ENCODE measurements around the gene PEX12. TPM values are rescaled to one million over a fixed set of nuclear protein-coding genes. Genes with fewer than 3 reads are reported as not detected.

PEX12 gene
- total and polyA plus RNA-seq, 3 experiments from 2014 or later: 2.0 to 8.5 (median 8.3) TPM

Other genes starting within 250 kb of the PEX12 start
- 10 to 100 TPM; 39.5 to 48.4 TPM for gene SLFN11, start 204.9 kb downstream of the PEX12 start, total RNA-seq
- 17.0 TPM for gene SLFN11, start 204.9 kb downstream of the PEX12 start, polyA plus RNA-seq
- 1 to 10 TPM; 7.4 to 7.9 TPM for gene SLFN12, start 146.1 kb downstream of the PEX12 start, total RNA-seq
- 2.5 TPM for gene SLFN12, start 146.1 kb downstream of the PEX12 start, polyA plus RNA-seq
- gene SLFN13, start 129.8 kb downstream of the PEX12 start, total RNA-seq: 10 to 100 TPM; 23.0 to 24.4 TPM
- 7.0 TPM for gene SLFN13, start 129.8 kb downstream of the PEX12 start, polyA plus RNA-seq
- gene SLFN12L, start 40.9 kb downstream of the PEX12 start, total RNA-seq: 10 to 100 TPM; 48.8 to 50.8 TPM
- gene SLFN12L, start 40.9 kb downstream of the PEX12 start, polyA plus RNA-seq: 27.5 TPM
- under 1 TPM; 0.15 to 0.16 TPM for gene SLFN14, start 17.8 kb downstream of the PEX12 start, total RNA-seq
- gene SLFN14, start 17.8 kb downstream of the PEX12 start, polyA plus RNA-seq: 0.13 TPM
- 100 to 1,000 TPM; 163 to 178 TPM for gene AP2B1, start 8.8 kb upstream of the PEX12 start, total RNA-seq
- 67.9 TPM for gene AP2B1, start 8.8 kb upstream of the PEX12 start, polyA plus RNA-seq
- gene RASL10B, start 153.1 kb upstream of the PEX12 start, total RNA-seq: under 1 TPM; 0.79 to 0.80 TPM
- gene RASL10B, start 153.1 kb upstream of the PEX12 start, polyA plus RNA-seq: 0.12 TPM
- under 1 TPM in 1 of 2 experiments, not detected in 1; 0.07 TPM for gene GAS2L2, start 174.7 kb upstream of the PEX12 start, total RNA-seq
- gene GAS2L2, start 174.7 kb upstream of the PEX12 start, polyA plus RNA-seq: not detected
- not detected for gene C17orf50, start 182.3 kb upstream of the PEX12 start, total RNA-seq
- not detected for gene C17orf50, start 182.3 kb upstream of the PEX12 start, polyA plus RNA-seq
- gene MMP28, start 217.1 kb upstream of the PEX12 start, total RNA-seq: not detected
- not detected for gene MMP28, start 217.1 kb upstream of the PEX12 start, polyA plus RNA-seq
- 100 to 1,000 TPM; 274 to 291 TPM for gene TAF15, start 230.9 kb upstream of the PEX12 start, total RNA-seq
- 21.5 TPM for gene TAF15, start 230.9 kb upstream of the PEX12 start, polyA plus RNA-seq

All from CD8-positive, alpha-beta memory T cell (primary cell).